Activated naive CD8-positive, alpha-beta T cell treated with anti-CD3 and anti-CD28 coated beads for 36 hours (primary cell): Measurements from ENCODE around the gene RFX2. TPM values are rescaled to one million over a fixed set of nuclear protein-coding genes. Genes with fewer than 3 reads are reported as not detected.

Experiments used
- DNase-seq: peaks from one replicate; pipeline ENCODE4 v3.0.0; 2021
- H3K27ac Mint-ChIP-seq: one replicate; pipeline ENCODE4 v1.8.0; 2022; ENCODE audit warnings: mild to moderate bottlenecking, moderate library complexity, mixed read lengths
- H3K27me3 Mint-ChIP-seq: one replicate; pipeline ENCODE4 v1.8.0; 2022; ENCODE audit warnings: mild to moderate bottlenecking, mixed read lengths
- H3K36me3 Mint-ChIP-seq: one replicate; pipeline ENCODE4 v1.8.0; 2021; ENCODE audit warnings: mild to moderate bottlenecking, mixed read lengths
- H3K4me1 Mint-ChIP-seq: one replicate; pipeline ENCODE4 v1.8.0; 2021; ENCODE audit warnings: mixed read lengths
- H3K4me3 Mint-ChIP-seq: one replicate; pipeline ENCODE4 v1.8.0; 2022; ENCODE audit warnings: mild to moderate bottlenecking, moderate library complexity, mixed read lengths
- H3K9me3 Mint-ChIP-seq: one replicate; pipeline ENCODE4 v1.8.0; 2022; ENCODE audit warnings: mixed read lengths
- total RNA-seq, 2 experiments: library from RNA; stranded (reverse); gene quantifications; one replicate each; pipeline ENCODE4 v1.2.3, GENCODE V29; 2021

Gene RFX2
- total RNA-seq, 2 experiments from 2014 or later = 9.5 to 10.3 TPM

GRCh38 chr19:5943623-5944022, 166.7 kb downstream of the RFX2 start:
- peaks cover 17% of the 10 kb centered on the region for H3K36me3 Mint-ChIP-seq
- no peak overlapping the region for H3K4me3 Mint-ChIP-seq

More at GRCh38 chr19:5943623-5944022, 166.7 kb downstream of the RFX2 start:
- Mint-ChIP-seq H3K9me3 (no peaks in the 10 kb centered on the region), H3K27me3 (no peaks in the 10 kb centered on the region), H3K4me1 (peaks cover 40% of the 10 kb centered on the region), H3K27ac (no peak overlapping the region)
- no peak for DNase-seq

Other genes starting within 250 kb of the RFX2 start
- gene FUT5, start 240.0 kb downstream of the RFX2 start, total RNA-seq = not detected
- 100 to 1,000 TPM; 244 to 255 TPM for gene NDUFA11, start 206.7 kb downstream of the RFX2 start, total RNA-seq
- 1 to 10 TPM; 1.4 to 1.9 TPM for gene VMAC, start 205.6 kb downstream of the RFX2 start, total RNA-seq
- gene CAPS, start 196.2 kb downstream of the RFX2 start, total RNA-seq = 1 to 10 TPM; 1.9 to 2.6 TPM
- gene RANBP3, start 132.4 kb downstream of the RFX2 start, total RNA-seq = 100 to 1,000 TPM in 1 of 2 experiments, 10 to 100 TPM in 1; 94.0 to 109 TPM
- not detected for gene ACSBG2, start 25.2 kb upstream of the RFX2 start, total RNA-seq
- 10 to 100 TPM; 55.2 to 56.8 TPM for gene MLLT1, start 169.5 kb upstream of the RFX2 start, total RNA-seq
- not detected for gene ACER1, start 223.1 kb upstream of the RFX2 start, total RNA-seq